Keratinocyte (primary cell): ENCODE data around the gene FCER1G.

ENCODE experiments used
- CTCF ChIP-seq, 3 experiments: IDR thresholded peaks in 1 of 3; conservative IDR thresholded peaks in 1 of 3; optimal IDR thresholded peaks in 1 of 3; 2 replicates in 2 of 3; 3 replicates in 1 of 3; pipeline versions ENCODE3 to v1.5.1; 2011; ENCODE audit warnings: low read length in 3 of 3, mild to moderate bottlenecking in 3 of 3, moderate library complexity in 2 of 3, control low read depth in 1 of 3, inconsistent platforms in 1 of 3; ENCODE audit not compliant: insufficient read depth in 2 of 3; ENCODE audit errors: extremely low read depth in 1 of 3
- EZH2 ChIP-seq: IDR thresholded peaks from one replicate; pipeline ENCODE4 v1.6.1; 2012; ENCODE audit warnings: inconsistent platforms, mild to moderate bottlenecking, low read length, moderate library complexity

GRCh38 chr1:161241682-161242081, 26.6 kb downstream of the FCER1G start:
- no peak for TF ChIP-seq CTCF (optimal IDR thresholded peaks at IDR 0.05 in 1 of 3, IDR thresholded peaks at IDR 0.05 in 1 of 3, conservative IDR thresholded peaks at IDR 0.05 in 1 of 3; ENCODE audit: extremely low read depth in 1 of 3, insufficient read depth in 2 of 3, low read length in 3 of 3)
- no peak for TF ChIP-seq EZH2
